T follicular helper cell (primary cell): ENCODE measurements around the gene PSD4.

Experiments used
- DNase-seq: peaks from one replicate; pipeline ENCODE4 v3.0.0-alpha.2; 2020; ENCODE audit warnings: low read depth

Gene PSD4

GRCh38 chr2:113167962-113168340 is 5.8 kb upstream of the PSD4 start:
- no peak for DNase-seq

- no peak for DNase-seq
Observed at GRCh38 chr2:113169002-113169530, 4.7 kb upstream of the PSD4 start.

GRCh38 chr2:113169586-113169985 is 4.2 kb upstream of the PSD4 start:
- no peak for DNase-seq

DNA sequence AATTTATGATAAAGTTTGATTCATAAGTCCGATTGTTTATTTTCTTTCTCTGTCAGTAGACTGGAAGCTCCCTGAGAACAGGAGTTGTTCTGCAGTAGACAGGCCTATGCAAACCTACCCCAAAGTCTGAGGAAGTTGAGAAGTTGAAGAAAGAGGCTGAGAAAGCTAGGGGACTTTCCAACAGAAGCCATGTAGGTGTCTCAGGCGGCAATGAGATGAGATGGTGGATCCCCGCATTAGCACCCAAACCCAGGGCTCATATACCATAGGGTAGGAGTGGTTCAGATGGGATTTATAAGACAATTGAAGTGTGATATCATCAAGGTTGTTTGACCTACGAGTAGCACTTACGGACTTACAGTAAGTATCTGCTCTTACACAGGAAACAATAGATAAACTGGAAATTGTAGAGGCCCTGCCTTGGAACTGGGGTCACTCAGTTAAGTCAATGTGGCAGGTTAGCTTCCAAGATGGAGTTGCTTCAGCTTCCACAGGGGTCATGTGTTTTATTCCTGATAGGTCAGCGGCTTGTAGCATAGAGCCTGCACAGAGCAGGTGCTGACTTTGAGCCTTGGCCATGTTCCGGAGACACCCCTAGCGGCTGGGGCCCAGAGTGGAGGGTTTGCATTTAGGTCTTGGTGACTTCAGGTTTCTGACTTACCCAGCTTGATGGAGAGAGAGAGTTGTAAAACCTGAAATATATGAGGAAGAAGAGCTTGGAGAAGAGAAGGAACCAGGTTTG is 2.3 kb upstream of the PSD4 start:
- DNase-seq, result no peak

DNA sequence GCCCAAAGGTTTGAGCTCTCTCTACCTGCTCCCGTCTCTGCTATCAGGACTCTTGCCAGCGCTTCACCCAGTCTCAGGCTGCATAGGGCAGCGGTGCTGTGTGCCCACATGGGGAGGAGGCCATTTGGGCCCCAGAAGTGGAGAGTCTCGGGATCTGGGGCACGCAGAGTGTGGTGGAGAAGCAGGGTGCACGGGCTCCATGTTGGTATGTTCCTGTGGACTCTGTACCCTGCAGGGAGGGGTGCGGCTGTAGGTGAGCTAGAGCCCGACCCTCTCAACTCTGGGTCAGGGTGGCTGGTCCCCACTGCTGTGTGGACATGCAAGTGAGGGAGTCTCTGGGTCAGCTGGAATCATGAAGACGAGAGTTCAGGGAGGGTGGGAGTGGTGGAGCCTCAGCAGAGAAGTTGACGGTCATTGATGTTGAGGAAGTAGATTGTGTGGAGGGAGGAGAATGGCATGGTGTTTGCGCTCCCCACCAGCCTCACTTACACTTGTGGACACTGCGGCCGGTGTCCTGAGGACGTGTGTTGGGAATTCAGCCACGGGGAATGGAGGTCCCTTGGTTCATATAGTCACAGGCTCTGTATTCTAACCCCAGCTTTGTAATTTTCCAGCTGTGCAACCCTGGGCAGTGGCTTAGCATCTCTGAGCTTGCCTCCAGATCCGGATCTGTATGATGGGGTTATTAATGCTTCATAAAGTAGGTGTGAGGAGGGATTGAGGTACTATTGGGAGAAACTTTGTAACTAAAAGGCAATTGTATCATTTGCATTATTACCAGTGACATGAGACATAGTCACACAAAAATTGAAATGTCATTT is 840 bp upstream of the PSD4 start:
- DNase-seq, result no peak

DNA sequence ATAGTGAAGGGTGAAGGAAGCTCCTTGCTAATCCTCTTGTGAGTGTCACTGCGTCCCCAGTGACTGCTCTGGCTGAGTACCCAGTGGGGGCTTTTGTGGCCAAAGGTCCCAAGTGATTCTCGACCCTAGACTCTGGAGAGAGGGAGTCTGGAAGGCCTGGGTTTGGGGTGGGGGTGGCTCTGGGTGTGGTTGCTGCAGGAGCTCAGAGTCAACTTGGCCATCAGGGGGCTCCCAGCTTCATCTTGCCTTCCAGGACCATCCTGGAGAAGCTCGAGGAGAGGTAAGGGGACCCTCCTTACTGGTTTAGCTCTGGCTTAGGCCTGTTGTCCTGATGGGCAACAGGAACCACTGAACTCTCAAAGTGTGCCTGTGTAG is 592 bp downstream of the PSD4 start:
- no peak for DNase-seq

- peak; percentile 43 for DNase-seq
Observed at GRCh38 chr2:113175042-113175628, 1.4 kb downstream of the PSD4 start.

DNA sequence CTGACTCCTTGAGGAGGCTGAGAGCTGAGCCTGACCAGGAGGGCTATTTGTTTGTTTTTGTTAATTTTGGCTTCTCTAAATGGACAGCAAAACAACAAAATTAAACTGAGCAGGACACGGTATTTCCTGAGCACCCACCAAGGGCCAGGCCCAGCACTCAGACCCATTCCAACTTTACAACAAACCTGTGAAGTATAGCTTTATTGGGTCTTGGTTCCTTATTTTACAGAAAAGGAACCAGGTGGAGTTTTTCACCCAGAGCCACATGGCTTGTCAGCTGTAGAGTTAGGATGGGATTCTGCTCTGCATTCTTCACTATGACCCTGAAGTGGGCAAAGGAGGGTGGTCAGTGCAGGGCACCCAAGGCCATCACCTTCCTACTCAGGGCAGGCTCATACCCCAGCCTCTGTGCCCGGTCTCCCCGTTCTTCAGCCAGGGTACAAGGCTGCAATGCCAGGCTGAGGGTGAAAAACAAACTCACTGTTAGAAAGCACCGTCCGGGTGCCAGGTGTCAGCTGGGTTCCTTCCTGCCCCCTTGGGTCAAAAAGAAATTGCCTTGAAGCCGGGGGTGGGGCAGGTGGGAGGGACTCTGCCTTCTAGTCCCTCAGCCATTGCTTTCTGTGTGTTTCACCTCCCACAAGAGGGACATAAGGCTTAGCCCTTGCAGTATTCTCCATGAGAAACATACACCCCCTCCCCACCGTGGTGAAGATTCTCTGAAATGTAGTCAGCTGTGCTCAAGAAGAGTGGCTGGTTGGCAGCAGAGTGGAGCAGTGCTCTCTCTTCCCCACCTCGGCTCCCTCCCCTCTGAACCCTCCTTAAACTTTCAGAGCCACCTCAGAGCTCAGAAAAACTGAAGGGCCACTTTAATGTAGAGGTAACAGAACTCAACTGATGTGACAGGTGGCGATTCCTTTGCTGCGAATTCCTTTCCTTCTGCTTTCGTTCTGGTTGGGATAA is 2.2 kb downstream of the PSD4 start:
- no peak for DNase-seq

DNA sequence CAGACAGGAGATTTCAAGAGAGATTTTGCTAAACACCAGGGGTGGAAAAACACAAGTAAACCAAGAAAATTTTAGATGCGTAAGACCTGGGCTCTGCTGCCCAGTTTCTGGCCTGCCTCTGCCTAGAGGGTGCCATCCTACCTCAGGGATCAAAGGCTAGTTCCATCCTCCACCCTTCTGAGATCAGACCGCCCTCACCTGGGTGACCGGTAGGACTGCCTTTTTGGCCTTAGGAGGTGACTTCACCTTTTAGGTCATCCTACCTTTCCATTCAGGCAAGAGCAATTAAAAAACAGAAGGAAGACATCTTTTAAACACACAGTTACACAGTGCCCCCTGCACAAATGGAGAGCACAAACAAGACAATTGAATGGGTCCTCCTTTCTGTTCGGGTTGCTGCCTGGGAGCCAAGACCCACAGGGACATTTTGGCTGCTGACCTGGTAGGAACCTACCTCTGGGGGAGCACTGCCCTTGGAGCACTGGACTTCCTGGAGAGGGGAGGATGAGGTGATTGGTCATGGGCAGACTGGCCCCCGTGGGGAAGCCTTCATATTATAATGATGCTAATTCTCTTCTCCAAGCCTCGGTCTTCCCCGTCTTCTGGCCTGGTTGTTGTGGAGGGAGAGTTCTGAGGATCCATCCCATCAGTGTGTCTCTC is 3.1 kb downstream of the PSD4 start:
- no peak for DNase-seq

GRCh38 chr2:113178069-113178746 is 4.4 kb downstream of the PSD4 start:
- no peak for DNase-seq

DNA sequence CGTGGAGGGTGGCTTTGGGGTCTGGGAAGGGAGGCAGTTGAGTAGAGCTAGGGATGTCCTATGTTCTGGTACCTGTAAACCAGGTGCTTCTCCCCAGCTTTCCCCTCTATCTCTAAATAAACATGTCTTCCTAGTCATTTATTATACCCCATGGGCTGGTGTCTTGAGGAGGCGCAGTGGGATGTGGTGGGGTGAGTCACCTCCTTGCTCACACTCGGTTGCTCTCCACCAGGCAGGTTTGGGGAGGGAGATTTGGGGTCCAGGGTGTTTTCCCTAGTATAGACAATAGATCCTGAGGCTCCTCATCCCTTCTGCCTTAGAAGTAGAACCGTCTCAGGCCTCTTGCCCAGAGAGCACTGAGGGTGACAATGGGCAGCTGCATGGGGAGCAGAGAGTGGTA is 5.1 kb downstream of the PSD4 start:
- no peak for DNase-seq

DNA sequence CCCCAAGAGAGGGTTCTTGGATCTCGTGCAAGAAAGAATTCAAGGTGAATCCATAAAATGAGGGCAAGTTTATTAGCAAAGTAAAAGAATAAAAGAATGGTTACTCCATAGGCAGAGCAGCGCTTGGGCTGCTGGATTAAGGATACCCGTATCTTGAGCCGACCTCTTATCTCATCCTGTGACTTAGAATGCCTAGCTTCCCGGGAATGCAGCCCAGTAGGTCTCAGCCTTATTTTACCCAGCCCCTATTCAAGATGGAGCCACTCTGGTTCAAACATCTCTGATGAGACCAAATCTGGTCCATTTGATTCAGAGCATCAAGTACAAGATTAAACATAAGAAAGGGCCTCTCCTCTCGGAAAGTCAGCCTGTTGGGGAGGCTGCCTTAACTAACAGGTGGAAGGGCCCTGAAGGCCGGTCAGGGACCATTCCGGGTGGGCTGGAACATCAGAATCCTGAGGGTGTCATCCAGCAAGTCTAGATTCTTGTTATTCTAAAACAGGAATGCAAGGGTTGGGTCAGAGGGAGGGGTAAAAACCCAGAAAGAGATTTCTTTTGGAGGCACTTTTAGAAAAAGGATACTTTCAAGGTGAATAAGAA is 5.8 kb downstream of the PSD4 start:
- no peak for DNase-seq

GRCh38 chr2:113180131-113180946 is 6.6 kb downstream of the PSD4 start:
- DNase-seq, result no peak

- no peak for DNase-seq
Observed at GRCh38 chr2:113181258-113182051, 7.7 kb downstream of the PSD4 start.

DNA sequence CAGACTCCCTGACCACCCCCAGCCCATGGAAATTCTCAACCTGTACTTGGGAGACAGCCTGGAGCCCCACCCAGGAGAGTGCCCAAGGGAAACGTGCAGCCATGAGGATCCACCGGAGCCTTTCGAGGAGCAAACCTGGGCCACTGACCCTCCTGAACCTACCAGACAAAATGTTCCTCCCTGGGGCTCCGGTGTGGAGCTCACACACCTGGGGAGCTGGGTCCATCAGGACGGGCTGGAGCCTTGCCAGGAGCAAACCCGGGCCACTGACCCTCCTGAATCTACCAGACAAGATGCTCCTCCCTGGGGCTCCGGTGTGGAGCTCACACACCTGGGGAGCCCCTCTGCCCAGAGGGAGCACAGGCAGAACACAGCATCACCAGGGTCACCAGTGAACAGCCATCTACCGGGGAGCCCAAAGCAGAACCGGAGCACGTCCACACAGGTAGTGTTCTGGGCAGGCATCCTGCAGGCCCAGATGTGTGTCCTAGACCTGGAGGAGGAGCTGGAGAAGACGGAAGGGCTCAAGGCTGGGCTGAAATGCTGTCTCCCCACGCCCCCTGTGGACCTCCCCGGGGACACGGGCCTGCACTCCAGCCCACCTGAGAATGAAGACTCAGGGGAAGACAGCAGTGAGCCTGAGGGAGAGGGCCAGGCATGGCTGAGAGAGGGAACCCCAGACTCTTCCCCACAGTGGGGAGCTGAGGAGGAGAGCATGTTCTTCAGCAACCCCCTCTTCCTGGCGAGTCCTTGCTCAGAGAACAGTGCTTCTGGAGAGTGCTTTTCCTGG is 8.9 kb downstream of the PSD4 start:
- DNase-seq, result no peak

GRCh38 chr2:113183264-113183663 is 9.5 kb downstream of the PSD4 start:
- DNase-seq, result no peak

GRCh38 chr2:113183703-113184102 is 9.9 kb downstream of the PSD4 start:
- DNase-seq, result no peak
